ENCODE data around the gene MCC. TPM values are rescaled to one million over a fixed set of nuclear protein-coding genes. Genes with fewer than 3 reads are reported as not detected.

The MCC gene
- total and polyA plus RNA-seq, 2 of the 4 experiments (the other 2 are of a cell fraction), result 5.0 to 20.6 TPM

- BruUV-seq (replicated peaks), result no TSS peak
- H3K23ac ChIP-seq (ENCODE audit: low read depth, low read length), result no peak overlapping the region
- no peak overlapping the region for H4K91ac ChIP-seq (ENCODE audit: insufficient read depth, low read depth, low read length)
- H3K56ac ChIP-seq (ENCODE audit: extremely low read depth, insufficient read depth, low read length), result no peak overlapping the region
- H2BK15ac ChIP-seq (ENCODE audit: low read depth, low read length), result no peak overlapping the region
- H3K4me2 ChIP-seq (ENCODE audit: low read depth, low read length), result peak overlapping the region; percentile 4; the same call in 1 of the 2 replicates
- peak; percentile 50 for ATAC-seq (ENCODE audit: low read depth)
- ChIA-PET POLR2A (ENCODE audit: unreplicated experiment) (interaction anchor here (0.6 kb wide), 1 partner anchor 398 kb away, joined by 3 read pairs; the partner anchor contains the start of gene MCC), CTCF (interaction anchor here (1.3 kb wide), 1 partner anchor 205 kb away, joined by 3 read pairs; no protein-coding TSS in a partner anchor)
- dilution Hi-C loops (cut with HindIII; ENCODE audit: low sequenced_read_pairs, unreplicated experiment) (no loop called here), in situ Hi-C loops (cut with MboI; ENCODE audit: low sequenced_read_pairs) (no loop called here), intact Hi-C loops (cut with micrococcal nuclease) (no loop called here)
- no peak overlapping the region for H3K4ac ChIP-seq (ENCODE audit: low read depth, low read length)
- no peaks in the 10 kb centered on the region for H3K79me1 ChIP-seq (ENCODE audit: low read depth in 1 of 2, low read length in 2 of 2)
- no peaks in the 10 kb centered on the region for H3K9me3 ChIP-seq (ENCODE audit: control insufficient read depth, insufficient read depth, low read length)
- H2BK120ac ChIP-seq (ENCODE audit: low read depth, low read length), result no peak overlapping the region
- H2BK5ac ChIP-seq (ENCODE audit: low read depth, low read length, poor library complexity, severe bottlenecking), result no peak overlapping the region
- peak; percentile 54 for DNase-seq
- no peak overlapping the region for H3K14ac ChIP-seq (replicated peaks; ENCODE audit: low read depth, low read length)
- peaks cover 4% of the 10 kb centered on the region; the same call in 1 of the 2 replicates for H4K20me1 ChIP-seq (ENCODE audit: insufficient read depth, low read length)
- no peak overlapping the region for H2AK9ac ChIP-seq (replicated peaks; ENCODE audit: low read depth, low read length, poor library complexity)
- H3K4me1 ChIP-seq (ENCODE audit: control insufficient read depth, insufficient read depth, low read length), result peaks cover 6% of the 10 kb centered on the region
- peaks cover 9% of the 10 kb centered on the region; the same call in 1 of the 2 replicates for H3K9me1 ChIP-seq (ENCODE audit: insufficient read depth, low read length)
- H3K27me3 ChIP-seq (ENCODE audit: control insufficient read depth, insufficient read depth, low read length), result no peaks in the 10 kb centered on the region
- WGBS, 2 experiments (ENCODE audit: extremely low coverage in 2 of 2, insufficient read length in 1 of 2), result 73% methylated on average over 5 of the region's 6 CpGs; no CpG with 5 or more reads in 1 of the 2 experiments
- no peak for TF ChIP-seq CHD1 (IDR thresholded peaks at IDR 0.05; ENCODE audit: low read depth, low read length)
- no peak for TF ChIP-seq POLR2A (IDR thresholded peaks at IDR 0.05; ENCODE audit: low read depth, low read length)
- TF ChIP-seq FOS (IDR thresholded peaks at IDR 0.05; ENCODE audit: low read depth, low read length), result no peak
- no peak for TF ChIP-seq CEBPB (IDR thresholded peaks at IDR 0.05; ENCODE audit: low read depth, low read length)
- no peak for TF ChIP-seq RFX5 (IDR thresholded peaks at IDR 0.05; ENCODE audit: low read depth, low read length)
- TF ChIP-seq, protein P1, sequence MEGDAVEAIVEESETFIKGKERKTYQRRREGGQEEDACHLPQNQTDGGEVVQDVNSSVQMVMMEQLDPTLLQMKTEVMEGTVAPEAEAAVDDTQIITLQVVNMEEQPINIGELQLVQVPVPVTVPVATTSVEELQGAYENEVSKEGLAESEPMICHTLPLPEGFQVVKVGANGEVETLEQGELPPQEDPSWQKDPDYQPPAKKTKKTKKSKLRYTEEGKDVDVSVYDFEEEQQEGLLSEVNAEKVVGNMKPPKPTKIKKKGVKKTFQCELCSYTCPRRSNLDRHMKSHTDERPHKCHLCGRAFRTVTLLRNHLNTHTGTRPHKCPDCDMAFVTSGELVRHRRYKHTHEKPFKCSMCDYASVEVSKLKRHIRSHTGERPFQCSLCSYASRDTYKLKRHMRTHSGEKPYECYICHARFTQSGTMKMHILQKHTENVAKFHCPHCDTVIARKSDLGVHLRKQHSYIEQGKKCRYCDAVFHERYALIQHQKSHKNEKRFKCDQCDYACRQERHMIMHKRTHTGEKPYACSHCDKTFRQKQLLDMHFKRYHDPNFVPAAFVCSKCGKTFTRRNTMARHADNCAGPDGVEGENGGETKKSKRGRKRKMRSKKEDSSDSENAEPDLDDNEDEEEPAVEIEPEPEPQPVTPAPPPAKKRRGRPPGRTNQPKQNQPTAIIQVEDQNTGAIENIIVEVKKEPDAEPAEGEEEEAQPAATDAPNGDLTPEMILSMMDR (conservative IDR thresholded peaks at IDR 0.05; ENCODE audit: low read depth, low read length), result no peak
- TF ChIP-seq RCOR1 (IDR thresholded peaks at IDR 0.05; ENCODE audit: insufficient replicate concordance, low read length), result no peak
- TF ChIP-seq, protein P2, sequence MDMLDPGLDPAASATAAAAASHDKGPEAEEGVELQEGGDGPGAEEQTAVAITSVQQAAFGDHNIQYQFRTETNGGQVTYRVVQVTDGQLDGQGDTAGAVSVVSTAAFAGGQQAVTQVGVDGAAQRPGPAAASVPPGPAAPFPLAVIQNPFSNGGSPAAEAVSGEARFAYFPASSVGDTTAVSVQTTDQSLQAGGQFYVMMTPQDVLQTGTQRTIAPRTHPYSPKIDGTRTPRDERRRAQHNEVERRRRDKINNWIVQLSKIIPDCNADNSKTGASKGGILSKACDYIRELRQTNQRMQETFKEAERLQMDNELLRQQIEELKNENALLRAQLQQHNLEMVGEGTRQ (IDR thresholded peaks at IDR 0.05; ENCODE audit: low read depth, low read length), result no peak
- no peak for TF ChIP-seq NFE2L2 (IDR thresholded peaks at IDR 0.05; ENCODE audit: low read depth, low read length)
- TF ChIP-seq MXI1 (IDR thresholded peaks at IDR 0.05; ENCODE audit: borderline replicate concordance, low read depth, low read length), result no peak
- peak overlapping the region in 1 of 2 experiments; percentile 44; a peak in 1 of 4 replicates for H4K8ac ChIP-seq (ENCODE audit: low read depth in 2 of 2, low read length in 2 of 2)
- H4K5ac ChIP-seq (ENCODE audit: low read depth, low read length), result no peak overlapping the region
- H2BK20ac ChIP-seq (ENCODE audit: low read depth, low read length), result no peak overlapping the region
- no peak overlapping the region for H3K9ac ChIP-seq (ENCODE audit: low read depth, low read length)
- no peak overlapping the region for H3K18ac ChIP-seq (ENCODE audit: low read depth, low read length)
- no peak overlapping the region for H2AFZ ChIP-seq (replicated peaks; ENCODE audit: low read length, poor library complexity)
- H3K36me3 ChIP-seq (ENCODE audit: control insufficient read depth, insufficient read depth, low read length), result peaks cover 23% of the 10 kb centered on the region
- no peak overlapping the region for H2AK5ac ChIP-seq (ENCODE audit: low read depth, low read length)
- H3K4me3 ChIP-seq (ENCODE audit: insufficient read depth, low read depth, low read length), result no peak overlapping the region
- H3K27ac ChIP-seq (ENCODE audit: insufficient read depth, low read length), result no peak overlapping the region
Observed at GRCh38 chr5:113089653-113090335, 398.5 kb downstream of the MCC start.
